Panc1 (cell line): ENCODE measurements around the gene ZNF222. TPM values are rescaled to one million over a fixed set of nuclear protein-coding genes. Genes with fewer than 3 reads are reported as not detected.

ENCODE experiments used
- ATAC-seq: fragments of 200-7000 bp; cut with Tn5 transposase; 2 replicates; pipeline ENCODE4 v1.9.1; 2020; ENCODE audit warnings: mild to moderate bottlenecking, moderate library complexity
- BruUV-seq: library from RNA; stranded (reverse); fragments of 400-500 nt; replicated peaks from 2 replicates; lab custom pipeline; 2021; lab: Mats Ljungman, UMichigan
- CTCF ChIA-PET: fragments of 300-600 bp; sonication (Branson Sonifier 250); formaldehyde crosslinking; loops from one replicate; lab custom pipeline; 2022; ENCODE audit warnings: antibody characterized with exemption; lab: Charles Lee
- POLR2A ChIA-PET: fragments of 300-600 bp; sonication (Branson Sonifier 250); formaldehyde crosslinking; loops from one replicate; lab custom pipeline; 2022; ENCODE audit warnings: antibody characterized with exemption; lab: Charles Lee
- DNase-seq: peaks from one replicate; pipeline ENCODE4 v3.0.0-alpha.2; 2010; ENCODE audit warnings: low read depth, low spot score
- H3K27ac ChIP-seq: 2 replicates; pipeline ENCODE4 v1.5.1; 2011; ENCODE audit warnings: mild to moderate bottlenecking, low read length, inconsistent platforms
- H3K27me3 ChIP-seq: fragments of 200-500 bp; sonication (Bioruptor generic); 2 replicates; pipeline ENCODE4 v1.6.0; 2014; ENCODE audit warnings: low read length, inconsistent platforms; ENCODE audit not compliant: control insufficient read depth, insufficient read depth
- H3K36me3 ChIP-seq: fragments of 200-500 bp; sonication (Bioruptor generic); 2 replicates; pipeline ENCODE4 v1.5.1; 2014; ENCODE audit warnings: inconsistent platforms, mild to moderate bottlenecking, low read length, moderate library complexity; ENCODE audit not compliant: control insufficient read depth, insufficient read depth
- H3K4me1 ChIP-seq: 2 replicates; pipeline ENCODE4 v1.5.1; 2011; ENCODE audit warnings: inconsistent platforms, mild to moderate bottlenecking, low read length, moderate library complexity; ENCODE audit not compliant: control insufficient read depth, insufficient read depth
- H3K4me3 ChIP-seq, 2 experiments: 2 replicates each; pipeline ENCODE4 v1.5.1; 2011 to 2012; ENCODE audit warnings: low read depth in 2 of 2, low read length in 2 of 2, mild to moderate bottlenecking in 2 of 2, inconsistent platforms in 1 of 2, moderate library complexity in 1 of 2
- H3K9me3 ChIP-seq: fragments of 200-500 bp; sonication (Bioruptor generic); 2 replicates; pipeline ENCODE4 v1.5.1; 2014; ENCODE audit warnings: low read depth, mild to moderate bottlenecking, inconsistent platforms, low read length, moderate library complexity; ENCODE audit not compliant: control insufficient read depth, insufficient read depth
- POLR2AphosphoS5 ChIP-seq: IDR thresholded peaks from 2 replicates; pipeline ENCODE4 v1.6.1; 2012; ENCODE audit warnings: mild to moderate bottlenecking, low read depth, low read length, moderate library complexity
- SIN3A ChIP-seq: IDR thresholded peaks from 2 replicates; pipeline ENCODE4 v1.6.1; 2012; ENCODE audit warnings: low read depth, mild to moderate bottlenecking, low read length, moderate library complexity, borderline replicate concordance; ENCODE audit not compliant: insufficient read depth
- TCF7L2 ChIP-seq: IDR thresholded peaks from 2 replicates; pipeline ENCODE4 v1.6.1; 2011; ENCODE audit warnings: mild to moderate bottlenecking, low read depth, low read length, inconsistent platforms
- in situ Hi-C: cut with HindIII; loops from 2 replicates; pipeline ENCODE4 v1.10.0; 2016; ENCODE audit warnings: low sequenced_read_pairs, low pct_unique_long_range_greater_than_20kb
- intact Hi-C: fragments of 100-400 bp; cut with micrococcal nuclease; formaldehyde crosslinking; loops from one replicate; pipeline ENCODE4 v1.10.0; 2022; ENCODE audit not compliant: unreplicated experiment
- total RNA-seq: library from RNA; stranded (reverse); gene quantifications from one replicate; pipeline ENCODE4 v1.2.1, GENCODE V29; 2021; ENCODE audit not compliant: unreplicated experiment
- TF ChIP-seq, protein P1 (sequence below), 2 experiments: IDR thresholded peaks; 2 replicates each; pipeline ENCODE4 v1.6.1; 2011 to 2012; ENCODE audit warnings: low read depth in 2 of 2, control low read depth in 1 of 2, low read length in 1 of 2, mild to moderate bottlenecking in 1 of 2, moderate library complexity in 1 of 2; ENCODE audit not compliant: insufficient read depth in 1 of 2
- TF ChIP-seq, protein P2 (sequence below): fragments of 450-650 bp; IDR thresholded peaks from 2 replicates; pipeline ENCODE4 v1.5.1; 2017; ENCODE audit warnings: mild to moderate bottlenecking

Gene ZNF222
- total RNA-seq, 1 experiment from 2014 or later, result 3.1 TPM

DNA sequence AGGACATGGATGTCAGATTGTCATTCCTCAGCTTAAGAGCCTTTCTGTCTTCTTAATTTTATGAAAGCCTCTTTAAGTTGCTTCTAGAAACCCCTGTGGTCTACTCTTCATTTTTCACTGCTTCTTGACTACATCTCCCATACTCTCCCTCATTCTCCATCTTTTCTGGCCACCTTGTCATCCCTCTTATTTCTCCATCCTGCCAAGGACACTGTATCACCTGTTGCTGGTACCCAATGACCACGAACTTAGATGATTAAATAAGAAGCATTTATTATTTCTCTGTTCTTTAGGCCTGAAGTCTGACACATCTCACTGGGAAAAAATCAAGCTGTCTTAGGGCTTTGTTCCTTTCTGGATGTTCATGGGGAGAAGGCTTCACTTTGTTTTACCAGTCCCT lies 35.9 kb downstream of the ZNF222 start:
- CTCF ChIA-PET, result no interaction called here
- TF ChIP-seq SIN3A, result no peak
- TF ChIP-seq, protein P1, sequence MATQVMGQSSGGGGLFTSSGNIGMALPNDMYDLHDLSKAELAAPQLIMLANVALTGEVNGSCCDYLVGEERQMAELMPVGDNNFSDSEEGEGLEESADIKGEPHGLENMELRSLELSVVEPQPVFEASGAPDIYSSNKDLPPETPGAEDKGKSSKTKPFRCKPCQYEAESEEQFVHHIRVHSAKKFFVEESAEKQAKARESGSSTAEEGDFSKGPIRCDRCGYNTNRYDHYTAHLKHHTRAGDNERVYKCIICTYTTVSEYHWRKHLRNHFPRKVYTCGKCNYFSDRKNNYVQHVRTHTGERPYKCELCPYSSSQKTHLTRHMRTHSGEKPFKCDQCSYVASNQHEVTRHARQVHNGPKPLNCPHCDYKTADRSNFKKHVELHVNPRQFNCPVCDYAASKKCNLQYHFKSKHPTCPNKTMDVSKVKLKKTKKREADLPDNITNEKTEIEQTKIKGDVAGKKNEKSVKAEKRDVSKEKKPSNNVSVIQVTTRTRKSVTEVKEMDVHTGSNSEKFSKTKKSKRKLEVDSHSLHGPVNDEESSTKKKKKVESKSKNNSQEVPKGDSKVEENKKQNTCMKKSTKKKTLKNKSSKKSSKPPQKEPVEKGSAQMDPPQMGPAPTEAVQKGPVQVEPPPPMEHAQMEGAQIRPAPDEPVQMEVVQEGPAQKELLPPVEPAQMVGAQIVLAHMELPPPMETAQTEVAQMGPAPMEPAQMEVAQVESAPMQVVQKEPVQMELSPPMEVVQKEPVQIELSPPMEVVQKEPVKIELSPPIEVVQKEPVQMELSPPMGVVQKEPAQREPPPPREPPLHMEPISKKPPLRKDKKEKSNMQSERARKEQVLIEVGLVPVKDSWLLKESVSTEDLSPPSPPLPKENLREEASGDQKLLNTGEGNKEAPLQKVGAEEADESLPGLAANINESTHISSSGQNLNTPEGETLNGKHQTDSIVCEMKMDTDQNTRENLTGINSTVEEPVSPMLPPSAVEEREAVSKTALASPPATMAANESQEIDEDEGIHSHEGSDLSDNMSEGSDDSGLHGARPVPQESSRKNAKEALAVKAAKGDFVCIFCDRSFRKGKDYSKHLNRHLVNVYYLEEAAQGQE (IDR thresholded peaks at IDR 0.05; ENCODE audit: insufficient read depth in 1 of 2, low read depth in 2 of 2, low read length in 1 of 2), result no peak
- TF ChIP-seq POLR2AphosphoS5, result no peak
- TF ChIP-seq, protein P2, sequence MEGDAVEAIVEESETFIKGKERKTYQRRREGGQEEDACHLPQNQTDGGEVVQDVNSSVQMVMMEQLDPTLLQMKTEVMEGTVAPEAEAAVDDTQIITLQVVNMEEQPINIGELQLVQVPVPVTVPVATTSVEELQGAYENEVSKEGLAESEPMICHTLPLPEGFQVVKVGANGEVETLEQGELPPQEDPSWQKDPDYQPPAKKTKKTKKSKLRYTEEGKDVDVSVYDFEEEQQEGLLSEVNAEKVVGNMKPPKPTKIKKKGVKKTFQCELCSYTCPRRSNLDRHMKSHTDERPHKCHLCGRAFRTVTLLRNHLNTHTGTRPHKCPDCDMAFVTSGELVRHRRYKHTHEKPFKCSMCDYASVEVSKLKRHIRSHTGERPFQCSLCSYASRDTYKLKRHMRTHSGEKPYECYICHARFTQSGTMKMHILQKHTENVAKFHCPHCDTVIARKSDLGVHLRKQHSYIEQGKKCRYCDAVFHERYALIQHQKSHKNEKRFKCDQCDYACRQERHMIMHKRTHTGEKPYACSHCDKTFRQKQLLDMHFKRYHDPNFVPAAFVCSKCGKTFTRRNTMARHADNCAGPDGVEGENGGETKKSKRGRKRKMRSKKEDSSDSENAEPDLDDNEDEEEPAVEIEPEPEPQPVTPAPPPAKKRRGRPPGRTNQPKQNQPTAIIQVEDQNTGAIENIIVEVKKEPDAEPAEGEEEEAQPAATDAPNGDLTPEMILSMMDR, result no peak
- TF ChIP-seq TCF7L2, result no peak
- BruUV-seq, result no TSS peak
- POLR2A ChIA-PET, result no interaction called here
- H3K9me3 ChIP-seq, result peaks cover 12% of the 10 kb centered on the region; the same call in 1 of the 2 replicates
- in situ Hi-C loops (no loop called here), intact Hi-C loops (no loop called here)
- no peaks in the 10 kb centered on the region for H3K4me1 ChIP-seq
- H3K27me3 ChIP-seq, result no peaks in the 10 kb centered on the region
- H3K4me3 ChIP-seq, result no peak overlapping the region
- ATAC-seq, result no peak
- no peaks in the 10 kb centered on the region; the same call in 1 of the 2 replicates for H3K36me3 ChIP-seq
- H3K27ac ChIP-seq, result no peak overlapping the region
- DNase-seq, result no peak

DNA sequence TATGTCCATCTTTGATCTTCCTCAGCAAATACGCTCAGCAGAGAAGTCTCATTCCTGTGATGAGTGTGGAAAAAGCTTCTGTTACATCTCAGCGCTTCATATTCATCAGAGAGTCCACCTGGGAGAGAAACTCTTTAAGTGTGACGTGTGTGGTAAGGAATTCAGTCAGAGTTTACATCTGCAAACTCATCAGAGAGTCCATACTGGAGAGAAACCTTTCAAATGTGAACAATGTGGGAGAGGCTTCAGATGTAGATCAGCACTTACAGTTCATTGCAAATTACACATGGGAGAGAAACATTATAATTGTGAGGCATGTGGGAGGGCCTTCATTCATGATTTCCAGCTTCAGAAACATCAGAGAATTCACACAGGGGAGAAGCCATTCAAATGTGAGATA lies 41.1 kb downstream of the ZNF222 start:
- POLR2A ChIA-PET, result no interaction called here
- in situ Hi-C loops, result no loop called here

More for the DNA sequence above, 41.1 kb downstream of the ZNF222 start:
- CTCF ChIA-PET, result no interaction called here
- ATAC-seq (no peak), DNase-seq (no peak)
- peaks cover 28% of the 10 kb centered on the region; the same call in 1 of the 2 replicates for H3K9me3 ChIP-seq
- no peaks in the 10 kb centered on the region; the same call in 1 of the 2 replicates for H3K36me3 ChIP-seq
- no TSS peak for BruUV-seq
- intact Hi-C loops, result no loop called here
- TF ChIP-seq, protein P2, result no peak
- TF ChIP-seq POLR2AphosphoS5, result no peak
- TF ChIP-seq, protein P1 (IDR thresholded peaks at IDR 0.05; ENCODE audit: insufficient read depth in 1 of 2, low read depth in 2 of 2, low read length in 1 of 2), result no peak
- no peak for TF ChIP-seq TCF7L2
- TF ChIP-seq SIN3A, result no peak
- H3K4me3 ChIP-seq, result no peak overlapping the region
- H3K27me3 ChIP-seq, result no peaks in the 10 kb centered on the region
- no peaks in the 10 kb centered on the region for H3K4me1 ChIP-seq
- H3K27ac ChIP-seq, result no peak overlapping the region
